ENCODE measurements around the gene ZC3H7A.
A peak's percentile ranks its signal among the peaks of the same experiment; 100 is the strongest.

The ZC3H7A gene

GRCh38 chr16:11784038-11784369 is 13.1 kb downstream of the ZC3H7A start:
- no peak for DNase-seq (ENCODE audit: low read depth in 2 of 2)
- H3K4me3 ChIP-seq (replicated peaks in 1 of 2; ENCODE audit: low read depth in 2 of 2, low read length in 2 of 2): no peak overlapping the region
- TF ChIP-seq CTCF (IDR thresholded peaks at IDR 0.05; ENCODE audit: low read depth, low read length): no peak

GRCh38 chr16:11783319-11784037 is 13.6 kb downstream of the ZC3H7A start:
- peak; percentile 69 to 84 for DNase-seq (ENCODE audit: low read depth in 2 of 2)
- no peak for TF ChIP-seq CTCF (IDR thresholded peaks at IDR 0.05; ENCODE audit: low read depth, low read length)
- H3K4me3 ChIP-seq (replicated peaks in 1 of 2; ENCODE audit: low read depth in 2 of 2, low read length in 2 of 2): peak overlapping the region; percentile 3 to 36

- TF ChIP-seq CTCF (IDR thresholded peaks at IDR 0.05; ENCODE audit: low read depth, low read length): no peak
- peak in 1 of 2 donors; percentile 23 for DNase-seq (ENCODE audit: low read depth in 2 of 2)
- peak overlapping the region in 1 of 2 donors; percentile 7 for H3K4me3 ChIP-seq (replicated peaks in 1 of 2; ENCODE audit: low read depth in 2 of 2, low read length in 2 of 2)
Observed at GRCh38 chr16:11781773-11782172, 15.3 kb downstream of the ZC3H7A start.

GRCh38 chr16:11780991-11781680 is 15.9 kb downstream of the ZC3H7A start:
- H3K4me3 ChIP-seq (replicated peaks in 1 of 2; ENCODE audit: low read depth in 2 of 2, low read length in 2 of 2): no peak overlapping the region

GRCh38 chr16:11779074-11779473 is 18.0 kb downstream of the ZC3H7A start:
- H3K4me3 ChIP-seq (replicated peaks in 1 of 2; ENCODE audit: low read depth in 2 of 2, low read length in 2 of 2): no peak overlapping the region
- TF ChIP-seq CTCF (IDR thresholded peaks at IDR 0.05; ENCODE audit: low read depth, low read length): no peak
- DNase-seq (ENCODE audit: low read depth in 2 of 2): no peak

More at GRCh38 chr16:11780991-11781680, 15.9 kb downstream of the ZC3H7A start:
- no peak for TF ChIP-seq CTCF (IDR thresholded peaks at IDR 0.05; ENCODE audit: low read depth, low read length)
- DNase-seq (ENCODE audit: low read depth in 2 of 2): peak in 1 of 2 donors; percentile 49

GRCh38 chr16:11774065-11774626 is 22.9 kb downstream of the ZC3H7A start:
- DNase-seq (ENCODE audit: low read depth in 2 of 2): no peak

More at GRCh38 chr16:11774065-11774626, 22.9 kb downstream of the ZC3H7A start:
- no peak for TF ChIP-seq CTCF (IDR thresholded peaks at IDR 0.05; ENCODE audit: low read depth, low read length)
- no peak overlapping the region for H3K4me3 ChIP-seq (replicated peaks in 1 of 2; ENCODE audit: low read depth in 2 of 2, low read length in 2 of 2)
